Measurements from ENCODE around the gene ELAPOR1.
A peak's percentile ranks its signal among the peaks of the same experiment; 100 is the strongest.
"Not testable (repeated sequence)": the region's sequence is repeated elsewhere in the genome, so short reads cannot be mapped to it uniquely, and the experiment has no call there.

ELAPOR1 gene

DNA sequence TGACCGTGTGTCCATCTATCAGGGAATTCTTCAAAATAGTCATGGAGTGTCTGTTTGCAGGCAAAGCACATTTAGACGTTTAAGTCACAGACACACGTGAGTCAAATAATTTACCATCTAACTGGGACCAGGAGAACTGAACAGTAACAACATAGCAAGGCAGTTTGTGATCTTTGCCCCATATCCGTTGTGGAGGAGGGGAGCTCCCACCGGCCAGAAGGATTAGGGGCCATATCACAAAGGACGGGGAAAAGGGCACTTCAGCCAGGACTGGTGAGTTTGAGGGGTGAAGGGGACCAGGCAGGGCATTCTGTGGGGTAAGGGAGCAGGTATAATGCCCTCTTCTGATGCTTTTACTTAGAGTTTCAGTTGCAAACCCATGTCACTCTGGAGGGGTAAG is 22.9 kb downstream of the ELAPOR1 start:
- no peak for DNase-seq (ENCODE audit: low read depth)

GRCh38 chr1:109137958-109138357 is 24.0 kb downstream of the ELAPOR1 start:
- DNase-seq (ENCODE audit: low read depth): no peak

- DNase-seq (ENCODE audit: low read depth): no peak
Measured at GRCh38 chr1:109138358-109138757, 24.4 kb downstream of the ELAPOR1 start.

DNA sequence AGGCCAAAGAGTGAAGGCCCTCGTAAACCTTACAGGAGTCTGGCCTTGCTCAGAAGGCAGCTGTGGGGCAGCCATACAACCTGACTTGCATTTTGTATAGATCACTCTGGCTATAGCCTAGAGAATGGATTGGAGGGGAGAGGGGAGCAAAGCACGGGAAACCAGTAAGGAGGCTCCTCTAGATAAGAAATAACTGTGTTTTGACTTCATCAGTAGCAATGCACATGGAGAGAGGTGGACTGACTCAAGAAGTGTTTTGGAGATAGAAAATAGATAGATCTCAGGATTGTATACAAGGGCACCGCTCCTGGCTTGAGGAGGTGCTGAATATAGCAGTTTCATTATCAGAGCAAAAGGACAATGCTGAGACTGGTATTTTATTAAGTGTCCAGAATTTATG is 26.5 kb downstream of the ELAPOR1 start:
- no peak for DNase-seq (ENCODE audit: low read depth)

GRCh38 chr1:109142260-109142659 is 28.3 kb downstream of the ELAPOR1 start:
- no peak for DNase-seq (ENCODE audit: low read depth)

- DNase-seq (ENCODE audit: low read depth): not testable (repeated sequence)
Measured at GRCh38 chr1:109142725-109143124, 28.8 kb downstream of the ELAPOR1 start.

GRCh38 chr1:109148987-109149561 is 35.2 kb downstream of the ELAPOR1 start:
- DNase-seq (ENCODE audit: low read depth): no peak

DNA sequence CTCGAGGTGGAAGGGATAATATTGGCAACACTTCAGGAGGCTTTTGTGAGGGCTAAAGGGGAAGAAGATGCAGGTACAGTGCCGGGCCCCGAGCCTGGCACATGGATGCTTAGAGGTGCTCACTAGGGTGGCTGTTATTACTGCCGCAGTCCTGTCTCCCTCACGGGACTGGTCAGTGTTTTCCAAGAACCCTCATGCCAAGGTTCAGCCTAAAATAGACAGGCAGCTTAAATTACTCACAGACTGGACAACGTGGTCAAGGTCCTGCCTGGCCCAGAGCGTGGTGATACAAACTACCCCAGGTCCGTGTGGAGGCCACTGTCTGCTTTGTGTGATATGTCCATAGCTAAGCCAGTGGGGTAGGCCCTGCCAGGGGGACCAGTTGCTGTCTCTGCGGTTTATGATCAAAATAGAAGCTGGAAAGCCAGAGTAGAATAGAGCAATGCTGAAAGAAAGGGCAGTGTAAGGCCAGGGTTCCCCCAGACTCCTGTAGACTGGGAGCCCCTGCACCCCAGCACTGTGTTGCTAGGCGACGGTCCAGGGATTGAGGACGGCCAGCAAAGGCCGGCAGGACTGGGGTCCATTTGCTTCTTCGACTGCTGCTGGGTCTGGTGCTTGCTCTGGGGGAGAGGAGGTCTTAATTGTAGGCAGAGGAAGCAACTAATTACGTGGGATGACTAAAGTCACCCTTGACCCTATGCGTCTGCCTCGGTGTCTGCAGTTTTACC is 36.1 kb downstream of the ELAPOR1 start:
- no peak for DNase-seq (ENCODE audit: low read depth)

- no peak for DNase-seq (ENCODE audit: low read depth)
Measured at GRCh38 chr1:109151146-109151990, 37.5 kb downstream of the ELAPOR1 start.

DNA sequence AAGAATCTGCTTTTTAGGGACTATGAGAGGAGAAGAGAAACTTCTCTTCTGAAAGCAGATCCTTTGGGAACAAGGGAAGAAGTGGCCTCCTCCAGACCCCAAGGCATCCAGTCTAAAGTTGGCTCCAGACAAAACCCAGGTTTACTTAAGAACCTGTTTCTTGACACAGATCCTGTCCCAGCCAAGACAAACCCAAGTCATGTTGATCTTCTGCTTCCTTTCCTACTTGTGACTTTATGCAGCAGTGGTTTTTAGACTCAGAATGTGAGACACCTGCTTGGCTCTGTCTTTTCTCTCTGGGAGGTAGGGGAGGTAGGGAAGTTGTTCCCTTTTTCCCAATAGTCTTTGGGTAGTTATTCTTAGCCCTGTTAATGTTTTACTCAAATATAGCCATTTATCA is 38.3 kb downstream of the ELAPOR1 start:
- DNase-seq (ENCODE audit: low read depth): no peak

DNA sequence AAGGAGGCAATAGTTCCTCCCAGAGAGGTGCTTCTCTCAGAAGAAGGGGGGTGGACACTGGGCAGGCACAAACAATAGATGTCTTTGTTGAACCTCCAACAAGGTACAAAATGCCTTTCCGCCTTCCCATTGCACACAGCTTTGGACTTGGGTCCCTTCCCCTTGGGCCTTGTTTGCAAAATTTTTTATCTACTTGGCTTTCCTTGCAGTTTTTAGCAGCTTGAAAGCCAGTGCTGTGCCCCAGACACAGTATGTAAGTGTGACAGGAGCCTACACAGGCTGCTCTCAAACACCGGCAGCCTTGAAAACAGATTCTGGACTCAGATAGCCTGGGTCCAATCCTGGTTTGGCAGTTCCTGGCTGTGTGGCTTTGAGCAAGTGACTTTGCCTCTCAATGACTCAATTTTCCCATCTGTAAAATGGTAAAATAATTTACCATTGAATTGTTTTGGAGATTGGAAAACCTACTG is 43.0 kb downstream of the ELAPOR1 start:
- no peak for DNase-seq (ENCODE audit: low read depth)

DNA sequence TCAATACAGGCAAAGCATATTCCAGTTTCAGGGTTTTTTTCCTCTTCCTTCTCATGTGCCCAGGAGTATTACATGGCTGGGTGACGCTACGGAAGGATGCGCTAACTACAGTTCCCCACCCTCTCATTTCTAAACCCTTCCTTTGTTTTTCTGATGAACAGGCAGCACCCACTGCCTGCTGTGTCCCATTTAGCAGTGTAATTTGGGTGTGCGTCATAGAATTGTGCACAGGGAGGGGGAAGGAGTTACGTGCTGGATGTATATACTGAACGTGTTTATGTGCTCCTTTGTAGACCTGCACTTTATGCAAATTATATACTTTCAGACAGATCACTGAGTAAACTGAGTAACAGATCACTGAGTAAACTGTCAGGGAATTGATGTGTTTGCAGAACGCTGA is 44.5 kb downstream of the ELAPOR1 start:
- DNase-seq (ENCODE audit: low read depth): no peak

- DNase-seq (ENCODE audit: low read depth): no peak
Measured at GRCh38 chr1:109159326-109159725, 45.4 kb downstream of the ELAPOR1 start.

DNA sequence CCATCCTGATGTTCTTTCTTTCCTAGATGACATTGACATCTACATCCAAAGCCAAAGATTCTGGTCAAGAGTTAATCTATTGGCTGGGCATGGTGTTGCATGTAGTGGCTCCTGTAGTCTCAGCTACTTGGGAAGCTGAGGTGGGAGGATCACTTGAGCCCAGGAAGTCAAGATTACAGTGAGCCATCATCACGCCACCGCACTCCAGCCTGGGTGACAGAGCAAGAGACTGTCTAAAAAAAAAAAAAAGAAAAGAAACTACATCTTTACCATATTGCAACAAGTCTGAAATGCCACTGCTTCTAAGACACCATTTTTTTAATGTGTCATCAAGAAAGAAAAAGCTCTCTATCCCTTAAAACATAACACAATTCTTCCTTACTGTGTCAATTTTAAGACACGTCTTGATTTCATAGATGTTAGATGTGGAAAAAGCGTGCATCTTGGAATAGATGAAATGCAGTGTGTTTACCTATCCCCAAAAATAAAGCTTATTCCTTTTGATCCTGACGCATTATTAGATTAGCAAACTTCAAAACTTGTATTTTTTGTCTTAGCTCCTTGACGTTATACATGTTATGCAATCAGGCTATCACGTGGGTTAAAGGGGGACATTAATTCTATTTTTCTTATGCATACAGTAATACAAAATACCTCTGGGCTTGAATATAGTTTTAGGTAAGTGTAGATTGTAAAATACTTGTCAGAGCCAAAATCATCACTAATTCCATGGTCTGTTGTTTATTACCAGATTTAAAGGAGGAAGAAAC is 46.3 kb downstream of the ELAPOR1 start:
- no peak for DNase-seq (ENCODE audit: low read depth)

GRCh38 chr1:109161858-109162606 is 48.1 kb downstream of the ELAPOR1 start:
- DNase-seq (ENCODE audit: low read depth): peak; percentile 65

- DNase-seq (ENCODE audit: low read depth): no peak
Measured at GRCh38 chr1:109162626-109163025, 48.7 kb downstream of the ELAPOR1 start.

DNA sequence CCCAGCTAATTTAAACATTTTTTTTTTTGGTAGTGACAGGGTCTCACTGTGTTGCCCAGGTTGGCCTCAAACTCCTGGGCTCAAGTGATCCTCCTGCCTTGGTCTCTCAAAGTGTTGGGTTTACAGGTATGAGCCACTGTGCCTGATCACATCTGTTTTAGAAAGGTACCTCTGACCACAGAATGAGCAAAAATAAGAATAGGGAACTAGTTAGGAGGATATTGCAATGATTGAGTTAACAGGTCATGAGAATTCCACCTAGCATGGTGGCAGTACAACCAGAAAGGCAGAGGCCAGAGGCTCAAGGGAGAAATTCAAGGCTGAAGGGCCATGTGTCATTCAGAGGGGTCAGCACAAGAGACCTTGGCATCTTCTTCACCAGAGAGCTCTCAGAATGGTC is 49.6 kb downstream of the ELAPOR1 start:
- DNase-seq (ENCODE audit: low read depth): no peak

Data from non-pigmented ciliary epithelial cell (primary cell).